Measurements from ENCODE around the gene FBXO42. TPM values are rescaled to one million over a fixed set of nuclear protein-coding genes. Genes with fewer than 3 reads are reported as not detected.

The FBXO42 gene
- total and polyA plus RNA-seq, 2 of the 8 experiments (the other 6 are each of a cell fraction or from before 2014, with no cell fraction given), result 15.1 to 17.0 TPM

GRCh38 chr1:16235347-16235746 lies 116.9 kb downstream of the FBXO42 start:
- Histone ChIP-seq H2BK20ac (ENCODE audit: low read length) (no peak overlapping the region), H3K56ac (replicated peaks; ENCODE audit: insufficient read length, low read depth, low read length) (no peak overlapping the region), H3K4ac (replicated peaks; ENCODE audit: insufficient read length, low read depth, low read length) (no peak overlapping the region), H3K27me3 (replicated peaks in 1 of 4; ENCODE audit: control insufficient read depth in 3 of 4, extremely low read depth in 1 of 4, insufficient read depth in 3 of 4, low read length in 3 of 4) (no peaks in the 10 kb centered on the region; a peak in 1 of 7 replicates), H3K27ac (ENCODE audit: low read depth, low read length) (no peak overlapping the region), H3K9ac (replicated peaks in 1 of 4; ENCODE audit: extremely low read depth in 1 of 4, low read depth in 3 of 4, low read length in 3 of 4) (no peak overlapping the region), H4K91ac (replicated peaks; ENCODE audit: insufficient read length, low read length) (no peak overlapping the region), H3K23ac (ENCODE audit: insufficient read length) (no peak overlapping the region), H2AFZ (ENCODE audit: low read length) (no peak overlapping the region), H3K23me2 (ENCODE audit: low read depth, low read length) (peaks cover 6% of the 10 kb centered on the region), H2BK15ac (ENCODE audit: low read length) (no peak overlapping the region), H2AK5ac (ENCODE audit: low read depth, low read length) (no peak overlapping the region), H2BK12ac (ENCODE audit: low read depth, low read length) (no peak overlapping the region), H3K4me3 (ENCODE audit: extremely low read depth in 1 of 4, insufficient read depth in 2 of 4, low read depth in 3 of 4, low read length in 4 of 4) (no peak overlapping the region), H3K36me3 (ENCODE audit: control insufficient read depth in 2 of 4, insufficient read depth in 4 of 4, low read length in 3 of 4) (no peaks in the 10 kb centered on the region), H3K4me2 (ENCODE audit: insufficient read depth in 1 of 2, low read depth in 2 of 2, low read length in 2 of 2) (no peak overlapping the region; a peak in 1 of 4 replicates), H4K8ac (ENCODE audit: extremely low read depth, insufficient read depth, low read length) (no peak overlapping the region), H4K5ac (ENCODE audit: insufficient read length, low read depth, low read length) (no peak overlapping the region), H2BK120ac (replicated peaks; ENCODE audit: low read depth, low read length) (no peak overlapping the region), H3K14ac (ENCODE audit: insufficient read length) (no peak overlapping the region), H4K20me1 (replicated peaks in 1 of 2; ENCODE audit: control insufficient read depth in 1 of 2, insufficient read depth in 2 of 2, low read length in 2 of 2) (no peaks in the 10 kb centered on the region), H3K9me3 (ENCODE audit: insufficient read depth in 2 of 2, low read depth in 1 of 2, low read length in 1 of 2) (no peaks in the 10 kb centered on the region), H3K79me1 (ENCODE audit: low read depth, low read length) (no peaks in the 10 kb centered on the region; the same call in 1 of the 2 replicates), H2BK5ac (ENCODE audit: low read depth, low read length) (no peak overlapping the region), H3K79me2 (ENCODE audit: control insufficient read depth in 1 of 2, insufficient read depth in 2 of 2, low read length in 2 of 2) (no peaks in the 10 kb centered on the region), H3K4me1 (replicated peaks in 1 of 4; ENCODE audit: control insufficient read depth in 3 of 4, insufficient read depth in 4 of 4, low read length in 3 of 4) (peaks cover 0 to 9% (median 3%) of the 10 kb centered on the region in 4 experiments; a peak in 5 of 7 replicates), H3K18ac (ENCODE audit: extremely low read depth, low read length) (no peak overlapping the region)
- CTCF ChIA-PET (ENCODE audit: partially characterized antibody), result interaction anchor here (0.8 to 13.8 kb wide), 7 partner anchors 8 to 156 kb away, joined by 3 to 106 read pairs (median 5); partner anchors contain the start of gene ARHGEF19
- FAIRE-seq, result no peak
- DNase-seq (ENCODE audit: low read depth in 1 of 2, low spot score in 2 of 2), result no peak
- 80% methylated on average over 1 of the region's 2 CpGs; no CpG with 5 or more reads in 1 of the 2 experiments for WGBS, 2 experiments (ENCODE audit: extremely low coverage in 1 of 2, insufficient coverage in 1 of 2, insufficient read length in 1 of 2, insufficient replicate concordance in 2 of 2, low coverage in 1 of 2, low lambda C conversion rate in 2 of 2, missing lambda C conversion rate in 1 of 2)
- POLR2A ChIA-PET (ENCODE audit: partially characterized antibody), result no interaction called here
- TF ChIP-seq CTCF (IDR thresholded peaks at IDR 0.05; ENCODE audit: control extremely low read depth in 1 of 3, insufficient read depth in 1 of 3, low read depth in 1 of 3, low read length in 3 of 3), result no peak
- no peak for TF ChIP-seq NRF1 (IDR thresholded peaks at IDR 0.05; ENCODE audit: low read depth, low read length)
- no peak for TF ChIP-seq ATF3 (IDR thresholded peaks at IDR 0.05; ENCODE audit: insufficient read depth, low read depth, low read length)
- no peak for TF ChIP-seq KDM5A (IDR thresholded peaks at IDR 0.05; ENCODE audit: low read length)
- no peak for TF ChIP-seq BCL11A (IDR thresholded peaks at IDR 0.05; ENCODE audit: low read depth in 2 of 2, low read length in 2 of 2)
- no peak for TF ChIP-seq E2F6 (IDR thresholded peaks at IDR 0.05)
- TF ChIP-seq EZH2 (IDR thresholded peaks at IDR 0.05; ENCODE audit: low read depth, low read length, severe bottlenecking), result no peak
- no peak for TF ChIP-seq KDM1A (IDR thresholded peaks at IDR 0.05; ENCODE audit: borderline replicate concordance, low read length)
- no peak for TF ChIP-seq TAF1 (IDR thresholded peaks at IDR 0.05; ENCODE audit: low read depth, low read length)
- TF ChIP-seq JUND (IDR thresholded peaks at IDR 0.05; ENCODE audit: low read length), result no peak
